NCI-H1417 treated with DMSO at 0.1 percent for 48 hours (cell line): ENCODE measurements around the gene EHD1.
"Not testable (repeated sequence)": the region's sequence is repeated elsewhere in the genome, so short reads cannot be mapped to it uniquely, and the experiment has no call there.

ENCODE experiments used
- DNase-seq: peaks from one replicate; lab custom pipeline; 2025; lab: John Stamatoyannopoulos, UW

Gene EHD1

GRCh38 chr11:64856382-64857227, 21.8 kb downstream of the EHD1 start:
- no peak for DNase-seq

- DNase-seq, result no peak
Observed at GRCh38 chr11:64855596-64856304, 22.7 kb downstream of the EHD1 start.

- DNase-seq, result no peak
Observed at GRCh38 chr11:64854534-64855502, 23.6 kb downstream of the EHD1 start.

GRCh38 chr11:64854157-64854533, 24.3 kb downstream of the EHD1 start:
- DNase-seq, result no peak

- no peak for DNase-seq
Observed at GRCh38 chr11:64853709-64854108, 24.7 kb downstream of the EHD1 start.

- DNase-seq, result no peak
Observed at GRCh38 chr11:64852804-64853509, 25.5 kb downstream of the EHD1 start.

- DNase-seq, result no peak
Observed at GRCh38 chr11:64851831-64852351, 26.5 kb downstream of the EHD1 start.

- DNase-seq, result no peak
Observed at GRCh38 chr11:64850979-64851567, 27.3 kb downstream of the EHD1 start.

GRCh38 chr11:64849598-64850356, 28.6 kb downstream of the EHD1 start:
- no peak for DNase-seq

GRCh38 chr11:64848826-64849597, 29.4 kb downstream of the EHD1 start:
- DNase-seq, result no peak

- no peak for DNase-seq
Observed at GRCh38 chr11:64848214-64848825, 30.1 kb downstream of the EHD1 start.

- peak; percentile 64 for DNase-seq
Observed at GRCh38 chr11:64846998-64847666, 31.3 kb downstream of the EHD1 start.

- not testable (repeated sequence) for DNase-seq
Observed at GRCh38 chr11:64845776-64846129, 32.7 kb downstream of the EHD1 start.

- no peak for DNase-seq
Observed at GRCh38 chr11:64845129-64845775, 33.2 kb downstream of the EHD1 start.

GRCh38 chr11:64844330-64845128, 33.9 kb downstream of the EHD1 start, which contains the start of gene CDC42BPG:
Gene CDC42BPG (minus strand): TSS chr11:64844653. CDS start chr11:64844569, 84 bp downstream.
- peak; percentile 56 for DNase-seq

- no peak for DNase-seq
Observed at GRCh38 chr11:64843686-64844329, 34.6 kb downstream of the EHD1 start.
